Gastrocnemius medialis (tissue), 4 donors: ENCODE data around the gene ELP2. TPM values are rescaled to one million over a fixed set of nuclear protein-coding genes. Genes with fewer than 3 reads are reported as not detected.

ENCODE experiments used
- ATAC-seq, 2 donors: fragments of 150-250 bp; one replicate each; pipeline ENCODE4 v1.9.1; 2016
- DNase-seq, 2 donors: peaks; one replicate each; pipeline ENCODE4 v3.0.0-alpha.2; 2019
- H3K27ac ChIP-seq, 4 donors: fragments of 200-600 bp; sonication (generic); 1 replicate in 1 of 4; 2 replicates in 3 of 4; pipeline ENCODE4 v1.5.1; 2016 to 2018; ENCODE audit warnings: mild to moderate bottlenecking in 2 of 4, moderate library complexity in 1 of 4
- H3K27me3 ChIP-seq, 3 donors: fragments of 200-600 bp; sonication (generic) in 2 of 3; 1 replicate in 1 of 3; 2 replicates in 2 of 3; pipeline versions ENCODE4 v1.5.1 to v1.6.0; 2016 to 2019; ENCODE audit warnings: mild to moderate bottlenecking in 1 of 3, moderate library complexity in 1 of 3
- H3K36me3 ChIP-seq, 2 donors: fragments of 200-600 bp; sonication (generic) in 1 of 2; one replicate each; pipeline ENCODE4 v1.5.1; 2017 to 2018
- H3K4me1 ChIP-seq, 2 donors: fragments of 200-600 bp; sonication (generic) in 1 of 2; one replicate each; pipeline ENCODE4 v1.5.1; 2016 to 2017; ENCODE audit warnings: mild to moderate bottlenecking in 2 of 2
- H3K4me3 ChIP-seq, 4 donors: fragments of 200-600 bp; sonication (generic) in 3 of 4; 1 replicate in 1 of 4; 2 replicates in 3 of 4; pipeline ENCODE4 v1.5.1; 2016 to 2019; ENCODE audit warnings: mild to moderate bottlenecking in 2 of 4
- H3K9me3 ChIP-seq, 3 donors: fragments of 200-600 bp; sonication (generic) in 2 of 3; 1 replicate in 1 of 3; 2 replicates in 2 of 3; pipeline ENCODE4 v1.5.1; 2016 to 2019
- CTCF ChIP-seq, 5 experiments: fragments of 450-650 bp in 3 of 5; fragments of 200-600 bp in 2 of 5; sonication (generic) in 2 of 5; IDR thresholded peaks in 4 of 5; conservative IDR thresholded peaks in 1 of 5; 1 replicate in 4 of 5; 2 replicates in 1 of 5; pipeline ENCODE4 v1.5.1; 2016 to 2019; ENCODE audit warnings: antibody characterized with exemption in 5 of 5, mild to moderate bottlenecking in 3 of 5, moderate library complexity in 3 of 5
- POLR2A ChIP-seq, 2 donors: fragments of 450-650 bp; IDR thresholded peaks; one replicate each; pipeline ENCODE4 v1.6.1; 2017; ENCODE audit warnings: antibody characterized with exemption in 2 of 2, mild to moderate bottlenecking in 2 of 2, moderate library complexity in 2 of 2
- in situ Hi-C, 4 donors: fragments of 200-750 bp; cut with MboI; loops; one replicate each; pipeline versions ENCODE4 v1.15.0 to v1.8.0; 2017; ENCODE audit warnings: low sequenced_read_pairs in 4 of 4
- intact Hi-C: fragments of 100-400 bp; cut with DNase I; formaldehyde crosslinking; loops from one replicate; pipeline ENCODE4 v1.15.1; 2023; ENCODE audit warnings: low total_unique reads
- total RNA-seq, 4 donors: library from RNA; depleted of rRNA; stranded (reverse); fragments of >200 nt; gene quantifications; one replicate each; pipeline versions ENCODE4 v1.1.0 to v1.2.3, GENCODE V29; 2016

ELP2 gene
- total RNA-seq, 4 donors from 2014 or later, result 23.7 to 51.0 (median 42.8) TPM

GRCh38 chr18:36211612-36212065, 81.9 kb downstream of the ELP2 start:
- intact Hi-C loops (no loop called here), in situ Hi-C loops (no loop called here)
- TF ChIP-seq POLR2A (IDR thresholded peaks at IDR 0.05) (no peak), CTCF (IDR thresholded peaks at IDR 0.05 in 4 of 5, conservative IDR thresholded peaks at IDR 0.05 in 1 of 5) (no peak)
- no peaks in the 10 kb centered on the region for H3K27me3 ChIP-seq
- H3K4me3 ChIP-seq, result no peak overlapping the region
- no peaks in the 10 kb centered on the region for H3K4me1 ChIP-seq
- H3K27ac ChIP-seq, result no peak overlapping the region
- no peak for ATAC-seq
- no peak for DNase-seq
- no peaks in the 10 kb centered on the region for H3K36me3 ChIP-seq
- peaks cover 0 to 4% (median 0%) of the 10 kb centered on the region in 3 donors for H3K9me3 ChIP-seq

GRCh38 chr18:36212301-36213171, 82.8 kb downstream of the ELP2 start:
- H3K4me3 ChIP-seq, result no peak overlapping the region
- H3K36me3 ChIP-seq, result no peaks in the 10 kb centered on the region
- TF ChIP-seq CTCF (IDR thresholded peaks at IDR 0.05 in 4 of 5, conservative IDR thresholded peaks at IDR 0.05 in 1 of 5), result no peak
- TF ChIP-seq POLR2A (IDR thresholded peaks at IDR 0.05), result no peak
- in situ Hi-C loops, result no loop called here
- H3K27ac ChIP-seq, result no peak overlapping the region
- no peak for ATAC-seq
- H3K27me3 ChIP-seq, result no peaks in the 10 kb centered on the region
- DNase-seq, result no peak
- H3K9me3 ChIP-seq, result peaks cover 0 to 4% (median 0%) of the 10 kb centered on the region in 3 donors
- no peaks in the 10 kb centered on the region for H3K4me1 ChIP-seq
- intact Hi-C loops, result no loop called here

GRCh38 chr18:36214811-36215210, 85.1 kb downstream of the ELP2 start:
- TF ChIP-seq POLR2A (IDR thresholded peaks at IDR 0.05) (no peak), CTCF (IDR thresholded peaks at IDR 0.05 in 4 of 5, conservative IDR thresholded peaks at IDR 0.05 in 1 of 5) (no peak)
- Histone ChIP-seq H3K9me3 (no peaks in the 10 kb centered on the region), H3K27me3 (no peaks in the 10 kb centered on the region), H3K36me3 (no peaks in the 10 kb centered on the region), H3K4me3 (no peak overlapping the region), H3K4me1 (no peaks in the 10 kb centered on the region), H3K27ac (no peak overlapping the region)
- ATAC-seq (no peak), DNase-seq (no peak)
- intact Hi-C loops (no loop called here), in situ Hi-C loops (no loop called here)

GRCh38 chr18:36215577-36215976, 85.9 kb downstream of the ELP2 start:
- TF ChIP-seq POLR2A (IDR thresholded peaks at IDR 0.05) (no peak), CTCF (IDR thresholded peaks at IDR 0.05 in 4 of 5, conservative IDR thresholded peaks at IDR 0.05 in 1 of 5) (no peak)
- no peak overlapping the region for H3K4me3 ChIP-seq
- H3K27ac ChIP-seq, result no peak overlapping the region
- no peak for DNase-seq
- H3K36me3 ChIP-seq, result no peaks in the 10 kb centered on the region
- in situ Hi-C loops, result no loop called here
- intact Hi-C loops, result no loop called here
- no peak for ATAC-seq
- no peaks in the 10 kb centered on the region for H3K4me1 ChIP-seq
- no peaks in the 10 kb centered on the region for H3K9me3 ChIP-seq
- H3K27me3 ChIP-seq, result no peaks in the 10 kb centered on the region
